ENCODE measurements around the gene PSMA1. TPM values are rescaled to one million over a fixed set of nuclear protein-coding genes. Genes with fewer than 3 reads are reported as not detected.

PSMA1 gene
- total and polyA plus RNA-seq, 2 of the 8 experiments (the other 6 are each of a cell fraction or from before 2014, with no cell fraction given) = 148 to 159 TPM

DNA sequence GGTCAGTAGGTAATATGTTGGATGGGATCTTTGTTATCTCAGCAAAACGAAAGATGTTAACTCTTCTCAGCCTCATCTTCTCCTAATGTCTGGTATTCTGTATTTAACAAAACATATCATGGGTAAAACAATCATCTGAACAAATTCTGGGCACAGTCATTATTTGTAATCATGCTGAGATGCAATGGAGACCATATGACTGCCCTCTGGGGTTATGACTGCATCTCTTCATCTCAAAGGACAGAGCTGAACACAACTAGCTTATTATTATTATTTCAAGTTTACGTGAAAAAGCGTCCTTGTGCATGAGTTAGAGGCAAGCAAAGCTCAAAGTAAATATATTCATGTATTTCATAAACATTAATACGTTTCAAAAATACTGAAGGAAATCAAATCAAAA, 29.7 kb upstream of the PSMA1 start:
- no peak for DNase-seq (ENCODE audit: low read depth in 1 of 2, low spot score in 2 of 2)
- no peak overlapping the region for H3K14ac ChIP-seq (ENCODE audit: insufficient read length)
- CTCF ChIA-PET (ENCODE audit: partially characterized antibody) = interaction anchor here (1.2 kb wide), 1 partner anchor 9 kb away, joined by 3 read pairs; no protein-coding TSS in a partner anchor

More for the DNA sequence above, 29.7 kb upstream of the PSMA1 start:
- Histone ChIP-seq H3K9ac (replicated peaks in 1 of 4; ENCODE audit: extremely low read depth in 1 of 4, low read depth in 3 of 4, low read length in 3 of 4) (no peak overlapping the region), H2AFZ (ENCODE audit: low read length) (no peak overlapping the region), H3K27me3 (replicated peaks in 1 of 4; ENCODE audit: control insufficient read depth in 3 of 4, extremely low read depth in 1 of 4, insufficient read depth in 3 of 4, low read length in 3 of 4) (no peaks in the 10 kb centered on the region), H2BK15ac (ENCODE audit: low read length) (no peak overlapping the region), H4K20me1 (replicated peaks in 1 of 2; ENCODE audit: control insufficient read depth in 1 of 2, insufficient read depth in 2 of 2, low read length in 2 of 2) (no peaks in the 10 kb centered on the region), H3K79me1 (ENCODE audit: low read depth, low read length) (no peaks in the 10 kb centered on the region), H3K9me3 (ENCODE audit: insufficient read depth in 2 of 2, low read depth in 1 of 2, low read length in 1 of 2) (no peaks in the 10 kb centered on the region), H3K23me2 (ENCODE audit: low read depth, low read length) (no peaks in the 10 kb centered on the region), H4K91ac (replicated peaks; ENCODE audit: insufficient read length, low read length) (no peak overlapping the region), H2BK5ac (ENCODE audit: low read depth, low read length) (no peak overlapping the region), H3K4me2 (ENCODE audit: insufficient read depth in 1 of 2, low read depth in 2 of 2, low read length in 2 of 2) (no peak overlapping the region), H3K56ac (replicated peaks; ENCODE audit: insufficient read length, low read depth, low read length) (no peak overlapping the region), H3K27ac (ENCODE audit: low read depth, low read length) (no peak overlapping the region), H2BK12ac (ENCODE audit: low read depth, low read length) (no peak overlapping the region), H3K79me2 (ENCODE audit: control insufficient read depth in 1 of 2, insufficient read depth in 2 of 2, low read length in 2 of 2) (no peaks in the 10 kb centered on the region), H3K23ac (ENCODE audit: insufficient read length) (no peak overlapping the region), H2BK20ac (ENCODE audit: low read length) (no peak overlapping the region), H2AK5ac (ENCODE audit: low read depth, low read length) (no peak overlapping the region), H4K8ac (ENCODE audit: extremely low read depth, insufficient read depth, low read length) (no peak overlapping the region), H2BK120ac (replicated peaks; ENCODE audit: low read depth, low read length) (no peak overlapping the region), H3K4me3 (ENCODE audit: extremely low read depth in 1 of 4, insufficient read depth in 2 of 4, low read depth in 3 of 4, low read length in 4 of 4) (no peak overlapping the region), H3K36me3 (ENCODE audit: control insufficient read depth in 2 of 4, insufficient read depth in 4 of 4, low read length in 3 of 4) (no peaks in the 10 kb centered on the region), H4K5ac (ENCODE audit: insufficient read length, low read depth, low read length) (no peak overlapping the region), H3K18ac (ENCODE audit: extremely low read depth, low read length) (no peak overlapping the region), H3K4me1 (replicated peaks in 1 of 4; ENCODE audit: control insufficient read depth in 3 of 4, insufficient read depth in 4 of 4, low read length in 3 of 4) (no peaks in the 10 kb centered on the region), H3K4ac (replicated peaks; ENCODE audit: insufficient read length, low read depth, low read length) (no peak overlapping the region)
- FAIRE-seq = no peak
- TF ChIP-seq GABPA (IDR thresholded peaks at IDR 0.05; ENCODE audit: borderline replicate concordance, insufficient read depth, low read length) = no peak
- no peak for TF ChIP-seq RAD21 (IDR thresholded peaks at IDR 0.05 in 1 of 2, conservative IDR thresholded peaks at IDR 0.05 in 1 of 2; ENCODE audit: low read depth in 2 of 2, low read length in 2 of 2)
- no peak for TF ChIP-seq BACH1 (IDR thresholded peaks at IDR 0.05; ENCODE audit: low read length)
- TF ChIP-seq FOSL1 (IDR thresholded peaks at IDR 0.05; ENCODE audit: insufficient read depth, low read depth, low read length) = no peak
- 84% methylated on average over 4 of the region's 4 CpGs; no CpG with 5 or more reads in 1 of the 2 experiments for WGBS, 2 experiments (ENCODE audit: extremely low coverage in 1 of 2, insufficient coverage in 1 of 2, insufficient read length in 1 of 2, insufficient replicate concordance in 2 of 2, low coverage in 1 of 2, low lambda C conversion rate in 2 of 2, missing lambda C conversion rate in 1 of 2)
- POLR2A ChIA-PET (ENCODE audit: partially characterized antibody) = no interaction called here

All from H1 (cell line).